Measurements from ENCODE around the gene TRMT2A. TPM values are rescaled to one million over a fixed set of nuclear protein-coding genes. Genes with fewer than 3 reads are reported as not detected.

TRMT2A gene
- total RNA-seq, 4 donors from 2014 or later, result 33.0 to 62.9 (median 46.7) TPM

- TF ChIP-seq CTCF (IDR thresholded peaks at IDR 0.05; ENCODE audit: low read depth), result no peak
These were observed 8.9 kb downstream of the TRMT2A start for GRCh38 chr22:20107951-20108756.

- no peak for TF ChIP-seq CTCF (IDR thresholded peaks at IDR 0.05; ENCODE audit: low read depth)
These were observed 9.5 kb downstream of the TRMT2A start for GRCh38 chr22:20107471-20107901.

GRCh38 chr22:20106849-20107237 lies 10.2 kb downstream of the TRMT2A start:
- TF ChIP-seq CTCF (IDR thresholded peaks at IDR 0.05; ENCODE audit: low read depth), result no peak

GRCh38 chr22:20106205-20106848 lies 10.7 kb downstream of the TRMT2A start:
- no peak for TF ChIP-seq CTCF (IDR thresholded peaks at IDR 0.05; ENCODE audit: low read depth)

- no peak for TF ChIP-seq CTCF (IDR thresholded peaks at IDR 0.05; ENCODE audit: low read depth)
These were observed 11.4 kb downstream of the TRMT2A start for GRCh38 chr22:20105456-20106204.

- no peak for TF ChIP-seq CTCF (IDR thresholded peaks at IDR 0.05; ENCODE audit: low read depth)
These were observed 14.7 kb downstream of the TRMT2A start for GRCh38 chr22:20102203-20102780.
